GM12801 (cell line): ENCODE data around the gene RASA1.

ENCODE experiments used
- TF ChIP-seq, protein P1 (sequence below): IDR thresholded peaks from one replicate; pipeline ENCODE4 v1.5.1; 2011; ENCODE audit warnings: control low read depth; ENCODE audit not compliant: insufficient read length; ENCODE audit errors: extremely low read depth

RASA1 gene

DNA sequence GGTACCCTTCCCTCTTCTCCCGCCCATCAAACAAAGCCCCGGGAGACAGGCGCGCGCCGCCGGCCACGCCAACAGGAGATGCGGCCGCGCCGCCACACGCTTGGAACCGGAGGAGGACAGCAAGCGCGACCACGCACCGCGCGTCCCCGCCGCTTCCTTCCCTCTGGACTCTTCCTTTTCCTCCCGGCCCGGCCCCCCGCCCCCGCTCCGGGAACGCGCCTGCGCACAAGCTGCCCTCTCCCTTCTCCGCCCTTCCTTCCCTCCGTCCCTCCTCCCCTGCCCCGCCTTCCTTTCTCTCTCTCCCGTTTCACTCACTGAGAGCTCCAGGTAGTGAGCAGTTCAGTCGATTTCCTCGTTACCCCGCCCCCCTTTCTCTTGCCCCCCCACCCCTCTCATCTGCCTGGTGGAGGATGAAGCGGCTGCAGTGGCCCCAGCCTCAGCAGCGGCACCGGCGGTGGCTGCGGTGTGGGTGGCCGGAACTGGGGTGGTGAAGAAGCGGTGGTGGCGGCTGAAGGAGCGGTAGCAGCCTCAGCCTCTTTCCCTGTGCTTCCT is at the start of gene RASA1:
Gene RASA1, plus strand, starts transcription at position 310 of the 552 bp plus-strand sequence. CDS start 569 bp downstream, outside the sequence.
- TF ChIP-seq, protein P1, sequence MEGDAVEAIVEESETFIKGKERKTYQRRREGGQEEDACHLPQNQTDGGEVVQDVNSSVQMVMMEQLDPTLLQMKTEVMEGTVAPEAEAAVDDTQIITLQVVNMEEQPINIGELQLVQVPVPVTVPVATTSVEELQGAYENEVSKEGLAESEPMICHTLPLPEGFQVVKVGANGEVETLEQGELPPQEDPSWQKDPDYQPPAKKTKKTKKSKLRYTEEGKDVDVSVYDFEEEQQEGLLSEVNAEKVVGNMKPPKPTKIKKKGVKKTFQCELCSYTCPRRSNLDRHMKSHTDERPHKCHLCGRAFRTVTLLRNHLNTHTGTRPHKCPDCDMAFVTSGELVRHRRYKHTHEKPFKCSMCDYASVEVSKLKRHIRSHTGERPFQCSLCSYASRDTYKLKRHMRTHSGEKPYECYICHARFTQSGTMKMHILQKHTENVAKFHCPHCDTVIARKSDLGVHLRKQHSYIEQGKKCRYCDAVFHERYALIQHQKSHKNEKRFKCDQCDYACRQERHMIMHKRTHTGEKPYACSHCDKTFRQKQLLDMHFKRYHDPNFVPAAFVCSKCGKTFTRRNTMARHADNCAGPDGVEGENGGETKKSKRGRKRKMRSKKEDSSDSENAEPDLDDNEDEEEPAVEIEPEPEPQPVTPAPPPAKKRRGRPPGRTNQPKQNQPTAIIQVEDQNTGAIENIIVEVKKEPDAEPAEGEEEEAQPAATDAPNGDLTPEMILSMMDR, result no peak

DNA sequence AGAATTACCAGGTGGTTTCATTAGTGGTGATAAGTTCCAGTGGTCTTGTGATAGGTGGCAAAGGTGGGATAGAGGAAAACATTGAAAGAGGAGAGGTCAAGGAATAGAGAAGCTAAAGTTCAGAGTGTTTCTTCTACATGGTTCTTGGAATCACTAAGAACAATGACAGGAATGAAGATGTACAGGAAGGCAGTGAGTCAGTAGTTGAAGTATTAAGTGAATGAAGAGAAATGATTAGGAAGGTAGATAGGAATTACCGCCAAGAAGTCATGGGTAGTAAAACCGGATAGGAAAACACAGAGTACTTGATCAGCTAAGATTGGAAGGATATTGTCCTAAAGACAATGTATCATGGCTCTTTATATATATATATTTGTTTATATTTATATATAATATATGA is 37.9 kb upstream of the RASA1 start:
- TF ChIP-seq, protein P1, result no peak

DNA sequence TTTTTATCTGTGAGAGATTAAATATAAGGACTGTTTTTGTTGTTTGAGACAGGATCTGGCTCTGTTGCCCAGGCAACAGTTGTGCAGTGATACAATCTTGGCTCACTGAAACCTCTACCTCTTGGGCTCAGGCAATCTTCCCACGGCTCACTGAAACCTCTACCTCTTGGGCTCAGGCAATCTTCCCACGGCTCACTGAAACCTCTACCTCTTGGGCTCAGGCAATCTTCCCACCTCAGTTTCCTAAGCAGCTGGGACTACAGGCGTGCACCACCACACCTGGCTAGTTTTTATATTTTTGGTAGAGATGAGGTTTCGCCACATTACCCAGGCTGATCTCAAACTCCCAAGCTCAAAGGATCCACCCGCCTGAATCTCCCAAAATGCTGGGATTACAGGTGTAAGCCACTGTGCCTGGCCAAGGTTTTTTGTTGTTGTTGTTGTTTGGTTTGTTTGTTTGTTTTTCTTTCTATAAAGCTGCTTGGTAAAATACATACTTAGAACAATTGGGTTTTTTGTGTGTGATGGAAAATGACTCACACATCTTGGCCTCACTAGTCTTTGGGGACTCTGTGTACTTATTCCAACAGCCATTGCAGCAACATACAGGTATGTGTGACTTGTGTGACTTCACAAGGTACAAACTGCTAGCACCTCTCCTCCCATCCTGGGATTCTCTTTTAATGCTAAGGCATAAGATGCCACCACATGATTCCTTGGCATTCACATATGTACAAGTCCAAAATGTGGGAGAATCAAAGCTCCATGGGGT is 36.5 kb upstream of the RASA1 start:
- TF ChIP-seq, protein P1, result no peak

DNA sequence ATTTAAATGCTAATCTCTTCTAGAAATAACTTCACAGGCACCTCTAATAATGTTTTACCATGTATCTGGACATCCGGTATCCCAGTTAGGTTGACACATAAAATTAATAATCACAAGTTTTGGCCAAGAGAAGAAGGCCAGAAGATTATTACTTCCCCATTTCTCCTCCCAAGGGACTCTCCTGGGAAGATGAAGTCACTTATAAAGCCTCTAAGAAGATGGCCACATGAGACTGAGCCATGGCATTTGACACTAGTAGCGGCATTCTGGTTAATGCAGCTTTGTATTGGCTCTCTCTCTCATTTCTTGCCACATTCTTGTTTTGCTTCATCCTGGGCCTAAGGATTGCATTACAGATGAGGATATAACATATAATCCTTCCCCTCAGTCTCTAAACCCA is 34.5 kb upstream of the RASA1 start:
- TF ChIP-seq, protein P1, result no peak

DNA sequence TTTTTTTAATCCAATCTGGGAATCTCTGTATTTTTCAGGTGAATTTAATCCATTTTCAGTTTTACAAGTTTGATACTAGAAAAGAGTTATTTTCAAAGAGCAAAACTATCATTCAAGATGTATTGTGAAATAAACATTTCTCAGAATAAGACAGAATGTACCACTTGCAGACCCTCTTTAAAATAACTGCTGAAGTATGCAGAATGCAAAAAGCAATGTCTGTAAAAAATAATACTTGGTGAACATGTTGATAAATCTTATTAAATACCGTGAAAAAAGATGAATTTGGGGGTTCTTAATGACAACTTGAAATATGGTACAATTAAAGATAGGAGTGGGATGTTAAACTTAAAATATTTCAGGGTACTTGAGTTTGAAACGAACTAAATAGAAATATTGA is 26.1 kb upstream of the RASA1 start:
- TF ChIP-seq, protein P1, result no peak

DNA sequence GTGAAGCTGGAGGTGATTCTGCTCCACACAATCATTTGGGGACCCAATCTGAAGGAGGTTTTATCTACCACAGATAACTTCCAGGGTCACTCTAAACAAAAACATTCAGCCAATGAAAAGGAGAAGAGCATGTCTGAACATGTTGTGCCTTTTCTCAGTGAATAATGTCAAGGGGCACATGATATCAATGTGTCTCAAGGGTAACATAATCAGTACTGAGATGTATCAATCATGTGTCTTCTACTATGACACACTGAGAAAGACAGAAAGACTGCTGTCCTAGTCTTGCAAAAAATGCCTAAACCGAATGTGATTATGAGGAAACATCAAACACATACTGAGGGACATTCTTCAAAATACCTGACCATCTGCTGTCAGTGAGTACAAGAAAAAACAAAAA is 25.4 kb upstream of the RASA1 start:
- TF ChIP-seq, protein P1, result no peak

DNA sequence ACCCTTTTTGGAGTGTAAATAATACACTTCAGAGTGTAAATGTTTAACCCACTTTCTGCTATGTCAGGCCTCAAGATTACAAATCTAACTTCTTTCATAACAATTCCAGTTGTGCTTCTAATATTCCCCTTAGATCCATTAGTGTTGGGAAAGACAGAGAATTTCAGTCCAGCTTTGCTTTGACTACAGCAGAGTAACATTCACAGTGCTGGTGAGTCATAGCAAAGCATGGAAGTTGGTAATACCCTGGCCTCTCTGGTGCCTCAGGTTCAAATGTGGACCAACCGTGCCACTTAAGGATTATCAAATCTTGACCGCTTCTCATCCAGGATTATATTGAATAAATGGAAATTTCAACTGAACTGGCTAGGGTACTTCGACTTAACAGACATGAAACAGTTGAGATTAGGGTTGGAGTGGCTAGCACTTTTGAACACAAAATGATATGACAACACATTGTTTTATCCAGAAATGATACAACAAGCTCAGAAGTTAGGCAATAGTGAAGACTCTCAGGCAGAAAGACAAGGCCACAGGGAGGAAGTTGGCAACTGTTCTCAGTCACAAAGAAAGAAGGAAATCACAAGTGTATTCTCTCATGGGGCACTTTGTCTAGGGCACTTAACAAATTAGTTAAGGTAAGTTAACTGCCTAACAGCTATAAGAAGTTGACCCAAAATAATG is 24.4 kb upstream of the RASA1 start:
- TF ChIP-seq, protein P1, result no peak
